A549 (cell line): ENCODE data around the gene NAV2. TPM values are rescaled to one million over a fixed set of nuclear protein-coding genes. Genes with fewer than 3 reads are reported as not detected.

Experiments
- ATAC-seq, 2 experiments: fragments of 200-7000 bp in 1 of 2; fragments of >200 bp in 1 of 2; cut with Nextera tagmentation in 1 of 2; cut with Tn5 transposase in 1 of 2; 3 replicates each; pipeline versions ENCODE4 v1.8.0 to v1.9.1; 2018 to 2020; ENCODE audit warnings: mild to moderate bottlenecking in 1 of 2, moderate library complexity in 1 of 2
- CTCF ChIA-PET: fragments of 300-600 bp; sonication (Branson Sonifier 250); formaldehyde crosslinking; extraction: SDS; loops from one replicate; lab custom pipeline; 2021; ENCODE audit warnings: antibody characterized with exemption, inconsistent platforms; lab: Yijun Ruan, JAX
- POLR2A ChIA-PET: fragments of 350-600 bp; formaldehyde crosslinking; extraction: SDS; loops from one replicate; lab custom pipeline; 2021; ENCODE audit warnings: antibody characterized with exemption, inconsistent platforms; lab: Yijun Ruan, JAX
- DNase-seq, 2 experiments: peaks; one replicate each; pipeline versions ENCODE4 v3.0.0 to v3.0.0-alpha.2; 2011 to 2016; ENCODE audit warnings: low read depth in 1 of 2, low spot score in 1 of 2
- FAIRE-seq: peaks from 2 replicates; lab custom pipeline; 2011; peaks lifted over from hg19 to GRCh38; lab: Jason Lieb, UNC
- H3K27ac ChIP-seq, 2 experiments: fragments of >200 bp; sonication (Bioruptor Twin); formaldehyde crosslinking; 3 replicates each; pipeline ENCODE4 v1.5.1; 2016 to 2017
- H3K4me1 ChIP-seq: fragments of >200 bp; sonication (Bioruptor Twin); formaldehyde crosslinking; 3 replicates; pipeline ENCODE4 v1.6.1; 2016
- H3K4me2 ChIP-seq: fragments of >200 bp; sonication (Bioruptor Twin); formaldehyde crosslinking; 3 replicates; pipeline ENCODE4 v1.6.1; 2016
- H3K4me3 ChIP-seq: fragments of >200 bp; sonication (Bioruptor Twin); formaldehyde crosslinking; 3 replicates; pipeline ENCODE4 v1.5.1; 2016
- H3K9me3 ChIP-seq: fragments of >200 bp; sonication (Bioruptor Twin); formaldehyde crosslinking; 3 replicates; pipeline ENCODE4 v1.6.1; 2016
- CBX2 ChIP-seq: fragments of 200-600 bp; sonication (generic); IDR thresholded peaks from 2 replicates; pipeline ENCODE4 v1.6.1; 2016; ENCODE audit warnings: low read depth, mild to moderate bottlenecking, borderline replicate concordance
- CBX8 ChIP-seq: fragments of 200-600 bp; sonication (generic); IDR thresholded peaks from 2 replicates; pipeline ENCODE4 v1.6.1; 2016
- CEBPB ChIP-seq, 2 experiments: fragments of >200 bp in 1 of 2; sonication (Bioruptor Twin) in 1 of 2; formaldehyde crosslinking in 1 of 2; IDR thresholded peaks; 2 replicates each; pipeline ENCODE4 v1.6.1; 2012 to 2016
- CHD2 ChIP-seq: fragments of 150-350 bp; IDR thresholded peaks from 2 replicates; pipeline ENCODE4 v1.6.1; 2014; ENCODE audit warnings: low read length; ENCODE audit not compliant: partially characterized antibody
- CHD4 ChIP-seq: fragments of 200-600 bp; sonication (generic); IDR thresholded peaks from 2 replicates; pipeline ENCODE4 v1.6.1; 2016; ENCODE audit warnings: antibody characterized with exemption, mild to moderate bottlenecking, borderline replicate concordance
- CTCF ChIP-seq: fragments of >200 bp; sonication (Bioruptor Twin); formaldehyde crosslinking; IDR thresholded peaks from 3 replicates; pipeline ENCODE4 v1.5.1; 2016
- EHF ChIP-seq: fragments of 250-450 bp; sonication (Bioruptor Pico); IDR thresholded peaks from 2 replicates; pipeline ENCODE4 v1.5.0; 2020; ENCODE audit warnings: mild to moderate bottlenecking
- EHMT2 ChIP-seq: fragments of 200-600 bp; sonication (generic); IDR thresholded peaks from 2 replicates; pipeline ENCODE4 v1.6.1; 2016; ENCODE audit warnings: antibody characterized with exemption, low read depth, mild to moderate bottlenecking, moderate library complexity
- ELK1 ChIP-seq: fragments of 150-350 bp; IDR thresholded peaks from 2 replicates; pipeline ENCODE4 v1.6.1; 2014; ENCODE audit warnings: low read depth, mild to moderate bottlenecking, low read length
- EP300 ChIP-seq, 2 experiments: fragments of >200 bp; sonication (Bioruptor Twin); formaldehyde crosslinking; IDR thresholded peaks; 2 replicates in 1 of 2; 3 replicates in 1 of 2; pipeline ENCODE4 v1.6.1; 2016 to 2017
- FOSL2 ChIP-seq, 2 experiments: fragments of 450-650 bp in 1 of 2; fragments of >200 bp in 1 of 2; sonication (Bioruptor Twin) in 1 of 2; formaldehyde crosslinking; IDR thresholded peaks; 2 replicates each; pipeline versions ENCODE4 v1.5.0 to v1.6.1; 2016 to 2020; ENCODE audit warnings: mild to moderate bottlenecking in 1 of 2, moderate library complexity in 1 of 2
- HEYL ChIP-seq: fragments of 250-450 bp; sonication (Bioruptor Pico); IDR thresholded peaks from 2 replicates; pipeline ENCODE4 v1.8.0; 2021; ENCODE audit warnings: mild to moderate bottlenecking, moderate library complexity
- HOXB13 ChIP-seq: fragments of 250-450 bp; sonication (Bioruptor Pico); IDR thresholded peaks from 2 replicates; pipeline ENCODE4 v1.5.0; 2020; ENCODE audit warnings: low read depth, mild to moderate bottlenecking, moderate library complexity
- MAFK ChIP-seq: fragments of 450-650 bp; IDR thresholded peaks from 2 replicates; pipeline ENCODE4 v1.6.1; 2014; ENCODE audit not compliant: partially characterized antibody
- MAZ ChIP-seq: fragments of 150-350 bp; IDR thresholded peaks from 2 replicates; pipeline ENCODE4 v1.6.1; 2014; ENCODE audit warnings: antibody characterized with exemption, low read depth, low read length, borderline replicate concordance
- NFE2L2 ChIP-seq: fragments of 150-350 bp; conservative IDR thresholded peaks from 2 replicates; pipeline ENCODE4 v1.6.1; 2014; ENCODE audit warnings: low read length
- NPAS2 ChIP-seq: fragments of 250-450 bp; sonication (Bioruptor Pico); IDR thresholded peaks from 2 replicates; pipeline ENCODE4 v1.8.0; 2022; ENCODE audit warnings: mild to moderate bottlenecking, moderate library complexity, borderline replicate concordance
- POLR2AphosphoS2 ChIP-seq: conservative IDR thresholded peaks from 2 replicates; pipeline ENCODE4 v1.6.1; 2012; ENCODE audit warnings: low read length, improper control_type of control experiment, inconsistent platforms
- RARB ChIP-seq: fragments of 250-450 bp; sonication (Bioruptor Pico); IDR thresholded peaks from 2 replicates; pipeline ENCODE4 v1.8.0; 2021; ENCODE audit warnings: mild to moderate bottlenecking, moderate library complexity
- REST ChIP-seq: fragments of 200-600 bp; sonication (generic); IDR thresholded peaks from 2 replicates; pipeline ENCODE4 v1.6.1; 2016; ENCODE audit warnings: antibody characterized with exemption, mild to moderate bottlenecking, moderate library complexity
- RFX5 ChIP-seq: fragments of 450-650 bp; IDR thresholded peaks from 2 replicates; pipeline ENCODE4 v1.7.1; 2014; ENCODE audit warnings: antibody characterized with exemption, mild to moderate bottlenecking, moderate library complexity
- SMC3 ChIP-seq: fragments of >200 bp; sonication (Bioruptor Twin); formaldehyde crosslinking; IDR thresholded peaks from 3 replicates; pipeline ENCODE4 v1.6.1; 2018; ENCODE audit warnings: inconsistent platforms
- SREBF2 ChIP-seq: fragments of 450-650 bp; IDR thresholded peaks from 2 replicates; pipeline ENCODE4 v1.6.1; 2014; ENCODE audit warnings: mild to moderate bottlenecking, moderate library complexity
- TP53 ChIP-seq: fragments of 250-450 bp; sonication (Bioruptor Pico); IDR thresholded peaks from 2 replicates; pipeline ENCODE4 v1.5.0; 2021; ENCODE audit warnings: mild to moderate bottlenecking, moderate library complexity
- ZC3H11A ChIP-seq: fragments of 450-650 bp; IDR thresholded peaks from 2 replicates; pipeline ENCODE4 v1.6.1; 2014; ENCODE audit warnings: antibody characterized with exemption, mild to moderate bottlenecking
- ZFP36 ChIP-seq: fragments of 450-650 bp; IDR thresholded peaks from 2 replicates; pipeline ENCODE4 v1.6.1; 2014; ENCODE audit warnings: borderline replicate concordance; ENCODE audit not compliant: partially characterized antibody
- WGBS: methylation state at CpG from one replicate; pipeline ENCODE4 v1.1.6; 2017; ENCODE audit errors: missing lambda C conversion rate; 5-methylcytosine and 5-hydroxymethylcytosine counted together
- polyA plus RNA-seq, 4 experiments: library from polyadenylated mRNA; depleted of rRNA in 3 of 4; stranded (reverse); fragments of >200 nt; fragmentation: RNase III in 1 of 4; extraction: RNeasy Plus Mini Kit Qiagen cat#74134 plus additional on column Dnase treatment in 1 of 4; gene quantifications; 2 replicates in 3 of 4; 3 replicates in 1 of 4; pipeline ENCODE4 v1.2.3, GENCODE V29; 2011 to 2017

NAV2 gene
- polyA plus RNA-seq, 2 of the 4 experiments (the other 2 are of a cell fraction), result 4.9 to 19.8 TPM

- Histone ChIP-seq H3K27ac (no peak overlapping the region), H3K9me3 (no peaks in the 10 kb centered on the region), H3K4me1 (peaks cover 11% of the 10 kb centered on the region; the same call in 2 of the 3 replicates), H3K4me2 (no peak overlapping the region), H3K4me3 (no peak overlapping the region)
- no peak for DNase-seq
- POLR2A ChIA-PET, result no interaction called here
- WGBS, result 90% methylated on average over 10 of the region's 10 CpGs
- TF ChIP-seq SREBF2, result no peak
- TF ChIP-seq HOXB13, result no peak
- TF ChIP-seq RARB, result no peak
- TF ChIP-seq EHMT2, result no peak
- TF ChIP-seq NFE2L2, result no peak
- no peak for TF ChIP-seq POLR2AphosphoS2
- no peak for TF ChIP-seq CTCF
- no peak for TF ChIP-seq EHF (CRISPR knock-in tag)
- no peak for TF ChIP-seq REST
- no peak for TF ChIP-seq HEYL
- TF ChIP-seq CBX8, result no peak
- TF ChIP-seq CHD4, result no peak
- TF ChIP-seq RFX5, result no peak
- no peak for TF ChIP-seq NPAS2 (CRISPR knock-in tag)
- TF ChIP-seq MAZ, result no peak
- TF ChIP-seq MAFK, result no peak
- FAIRE-seq, result no peak
- ATAC-seq, result no peak
- CTCF ChIA-PET, result interaction anchor here (0.7 to 6.2 kb wide), 9 partner anchors 9 to 151 kb away, joined by 3 to 36 read pairs (median 4); no protein-coding TSS in a partner anchor
These were observed 378.2 kb downstream of the NAV2 start for GRCh38 chr11:20090654-20091374.

- 88% methylated on average over 5 of the region's 5 CpGs for WGBS
- FAIRE-seq, result no peak
- H3K4me1 ChIP-seq, result peaks cover 20% of the 10 kb centered on the region
- H3K27ac ChIP-seq, result no peak overlapping the region
- ATAC-seq, result no peak
- H3K9me3 ChIP-seq, result no peaks in the 10 kb centered on the region
- no peak for DNase-seq
- TF ChIP-seq ZFP36 (no peak), FOSL2 (IDR thresholded peaks at IDR 0.05) (no peak), FOSL2 (CRISPR knock-in tag; IDR thresholded peaks at IDR 0.05) (peak; percentile 14; the same call in 1 of the 2 replicates)
- TF ChIP-seq, all 56 proteins: peak for 1
- H3K4me2 ChIP-seq, result no peak overlapping the region
- POLR2A ChIA-PET, result interaction anchor here (0.6 to 0.7 kb wide), 2 partner anchors 26 to 240 kb away, joined by 5 to 11 read pairs; no protein-coding TSS in a partner anchor
- CTCF ChIA-PET, result interaction anchor here (1.0 to 6.7 kb wide), 2 partner anchors 18 to 140 kb away, joined by 4 to 50 read pairs; no protein-coding TSS in a partner anchor
- H3K4me3 ChIP-seq, result no peak overlapping the region
These were observed 381.1 kb downstream of the NAV2 start for GRCh38 chr11:20093775-20094174.

- ATAC-seq, result no peak
- TF ChIP-seq ZC3H11A (no peak), ELK1 (no peak), SMC3 (no peak), MAFK (no peak), EP300 (IDR thresholded peaks at IDR 0.05) (no peak), CEBPB (IDR thresholded peaks at IDR 0.05) (no peak), CBX2 (no peak), TP53 (CRISPR knock-in tag) (no peak), CHD2 (no peak), HOXB13 (no peak)
- DNase-seq, result no peak
- ChIA-PET CTCF (interaction anchor here (1.3 to 6.7 kb wide), 3 partner anchors 16 to 52 kb away, joined by 3 to 50 read pairs (median 20); no protein-coding TSS in a partner anchor), POLR2A (no interaction called here)
- no peak for FAIRE-seq
- WGBS, result 88% methylated on average over 4 of the region's 4 CpGs
- peaks cover 15% of the 10 kb centered on the region for H3K4me1 ChIP-seq
- no peak overlapping the region for H3K27ac ChIP-seq
- no peaks in the 10 kb centered on the region for H3K9me3 ChIP-seq
- H3K4me3 ChIP-seq, result no peak overlapping the region
- H3K4me2 ChIP-seq, result no peak overlapping the region
These were observed 382.6 kb downstream of the NAV2 start for GRCh38 chr11:20095189-20095588.
